22Rv1 (cell line): ENCODE data around the gene TRIM59.

Experiments used
- CTCF ChIP-seq: fragments of 450-650 bp; IDR thresholded peaks from 2 replicates; pipeline ENCODE4 v1.5.1; 2017; ENCODE audit warnings: mild to moderate bottlenecking
- ZFX ChIP-seq: fragments of 450-650 bp; IDR thresholded peaks from 2 replicates; pipeline ENCODE4 v1.6.1; 2017; ENCODE audit warnings: antibody characterized with exemption, borderline replicate concordance

- no peak for TF ChIP-seq CTCF
- no peak for TF ChIP-seq ZFX
Measured at GRCh38 chr3:160474416-160474838, 24.8 kb upstream of the TRIM59 start.
